Bladder microvascular endothelial cell (primary cell): ENCODE measurements around the gene FASTKD2. TPM values are rescaled to one million over a fixed set of nuclear protein-coding genes. Genes with fewer than 3 reads are reported as not detected.

ENCODE experiments used
- total RNA-seq: library from RNA; depleted of rRNA; stranded (reverse); fragments of >200 nt; gene quantifications from 2 replicates; pipeline ENCODE4 v1.2.3, GENCODE V29; 2014

FASTKD2 gene
- total RNA-seq = 21.0 and 55.6 TPM in 2 replicates

GRCh38 chr2:206765242-206766056 lies at the start of gene FASTKD2, which contains the start of gene MDH1B:
Gene FASTKD2 (plus strand): TSS chr2:206765606. CDS start chr2:206766694, 1,088 bp downstream.
Gene MDH1B (minus strand): TSS chr2:206765328. CDS start chr2:206765271, 57 bp downstream.

DNA sequence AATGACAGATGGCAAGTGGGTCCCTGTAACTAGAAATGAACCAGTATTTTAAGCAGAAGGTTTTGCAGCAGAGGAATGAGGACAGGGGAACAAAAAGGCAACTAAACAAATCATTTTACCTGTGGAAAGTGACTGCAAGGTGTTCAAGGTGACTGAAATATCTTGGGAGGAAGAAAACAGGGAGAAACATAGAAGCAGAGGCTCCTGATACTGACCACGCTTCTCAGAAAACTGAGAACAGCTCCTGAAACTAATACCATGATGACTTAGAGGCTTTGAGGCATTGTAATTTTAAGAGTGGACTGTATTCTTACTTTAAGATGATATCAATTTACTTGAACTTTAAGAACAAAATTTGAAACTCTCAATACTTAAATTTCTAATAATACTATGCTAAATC lies 47.1 kb upstream of the FASTKD2 start, which contains the start of gene DYTN:
Gene DYTN (minus strand): TSS at position 101 of the 400 bp plus-strand sequence. CDS start 117 bp downstream, outside the sequence.

Other genes starting within 250 kb of the FASTKD2 start
- gene FAM237A, start 123.1 kb upstream of the FASTKD2 start, total RNA-seq = not detected in 2 replicates
- gene DYTN, start 47.2 kb upstream of the FASTKD2 start, total RNA-seq = not detected in 2 replicates
- gene MDH1B, start 278 bp upstream of the FASTKD2 start, total RNA-seq = 0.16 and 0.19 TPM in 2 replicates
- gene CPO, start 173.9 kb downstream of the FASTKD2 start, total RNA-seq = 0.19 TPM in 1 of 2 replicates, not detected in the other